H1 (cell line): ENCODE results near the gene HS3ST5. TPM values are rescaled to one million over a fixed set of nuclear protein-coding genes. Genes with fewer than 3 reads are reported as not detected.

ENCODE experiments used
- CTCF ChIA-PET: fragments of 300-600 bp; sonication (Branson Sonifier 250); formaldehyde crosslinking; loops from one replicate; lab custom pipeline; 2021; ENCODE audit not compliant: partially characterized antibody; lab: Charles Lee
- POLR2A ChIA-PET: fragments of 300-600 bp; sonication (Branson Sonifier 250); formaldehyde crosslinking; loops from one replicate; lab custom pipeline; 2021; ENCODE audit warnings: inconsistent platforms; ENCODE audit not compliant: partially characterized antibody; lab: Charles Lee
- DNase-seq, 2 experiments: peaks; one replicate each; pipeline versions ENCODE4 v3.0.0 to v3.0.0-alpha.2; 2010 to 2022; ENCODE audit warnings: low spot score in 2 of 2, low read depth in 1 of 2, mixed read lengths in 1 of 2
- FAIRE-seq: peaks from 2 replicates; lab custom pipeline; 2011; peaks lifted over from hg19 to GRCh38; lab: Jason Lieb, UNC
- H2AFZ ChIP-seq: 2 replicates; pipeline ENCODE4 v1.8.1; 2012; ENCODE audit warnings: low read length, inconsistent platforms
- H2AK5ac ChIP-seq: 2 replicates; pipeline ENCODE4 v1.6.1; 2013; ENCODE audit warnings: low read depth, low read length
- H2BK120ac ChIP-seq: replicated peaks from 2 replicates; pipeline ENCODE3; 2013; ENCODE audit warnings: low read depth, low read length, inconsistent platforms
- H2BK12ac ChIP-seq: 2 replicates; pipeline ENCODE4 v1.6.1; 2013; ENCODE audit warnings: low read depth, low read length
- H2BK15ac ChIP-seq: 2 replicates; pipeline ENCODE4 v1.6.1; 2013; ENCODE audit warnings: low read length
- H2BK20ac ChIP-seq: 2 replicates; pipeline ENCODE4 v1.6.1; 2013; ENCODE audit warnings: low read length
- H2BK5ac ChIP-seq: 2 replicates; pipeline ENCODE4 v1.6.1; 2013; ENCODE audit warnings: low read depth, low read length
- H3K14ac ChIP-seq: 2 replicates; pipeline ENCODE4 v1.6.1; 2013; ENCODE audit warnings: inconsistent platforms; ENCODE audit not compliant: insufficient read length
- H3K18ac ChIP-seq: 2 replicates; pipeline ENCODE4 v1.6.1; 2013; ENCODE audit warnings: low read length; ENCODE audit errors: extremely low read depth
- H3K23ac ChIP-seq: 2 replicates; pipeline ENCODE4 v1.6.1; 2013; ENCODE audit warnings: inconsistent platforms; ENCODE audit not compliant: insufficient read length
- H3K23me2 ChIP-seq: 2 replicates; pipeline ENCODE4 v1.6.1; 2013; ENCODE audit warnings: low read depth, low read length
- H3K27ac ChIP-seq: 2 replicates; pipeline ENCODE4 v1.6.1; 2011; ENCODE audit warnings: low read depth, low read length, inconsistent platforms
- H3K27me3 ChIP-seq, 4 experiments: replicated peaks in 1 of 4; 1 replicate in 1 of 4; 2 replicates in 3 of 4; pipeline versions ENCODE4 v1.6.1 to v1.8.1; 2011 to 2013; ENCODE audit warnings: low read length in 3 of 4, mild to moderate bottlenecking in 3 of 4, inconsistent platforms in 2 of 4, mixed read lengths in 2 of 4, moderate library complexity in 1 of 4; ENCODE audit not compliant: control insufficient read depth in 3 of 4, insufficient read depth in 3 of 4; ENCODE audit errors: extremely low read depth in 1 of 4
- H3K36me3 ChIP-seq, 4 experiments: 2 replicates each; pipeline versions ENCODE4 v1.6.1 to v1.8.1; 2011 to 2013; ENCODE audit warnings: mild to moderate bottlenecking in 4 of 4, low read length in 3 of 4, moderate library complexity in 2 of 4, control low read depth in 1 of 4, inconsistent platforms in 1 of 4; ENCODE audit not compliant: insufficient read depth in 4 of 4, control insufficient read depth in 2 of 4
- H3K4ac ChIP-seq: replicated peaks from 2 replicates; pipeline ENCODE3; 2013; ENCODE audit warnings: low read length, low read depth, mixed read lengths, inconsistent platforms; ENCODE audit not compliant: insufficient read length
- H3K4me1 ChIP-seq, 4 experiments: replicated peaks in 1 of 4; 1 replicate in 1 of 4; 2 replicates in 3 of 4; pipeline versions ENCODE4 v1.6.1 to v1.8.1; 2011 to 2013; ENCODE audit warnings: low read length in 3 of 4, inconsistent platforms in 2 of 4, mixed read lengths in 1 of 4; ENCODE audit not compliant: insufficient read depth in 4 of 4, control insufficient read depth in 3 of 4
- H3K4me2 ChIP-seq, 2 experiments: 2 replicates each; pipeline versions ENCODE4 v1.6.1 to v1.8.1; 2011 to 2013; ENCODE audit warnings: low read depth in 2 of 2, low read length in 2 of 2, control low read depth in 1 of 2, inconsistent platforms in 1 of 2, mild to moderate bottlenecking in 1 of 2; ENCODE audit not compliant: insufficient read depth in 1 of 2
- H3K4me3 ChIP-seq, 4 experiments: fragments of 200-600, 300-600 bp in 1 of 4; sonication (generic), shearing (Covaris generic), sonication (Bioruptor Twin) in 1 of 4; 2 replicates each; pipeline versions ENCODE4 v1.5.1 to v1.8.1; 2011 to 2016; ENCODE audit warnings: low read length in 4 of 4, low read depth in 3 of 4, control low read depth in 2 of 4, inconsistent platforms in 2 of 4, mild to moderate bottlenecking in 2 of 4, mixed read lengths in 1 of 4, moderate library complexity in 1 of 4; ENCODE audit not compliant: insufficient read depth in 2 of 4; ENCODE audit errors: extremely low read depth in 1 of 4
- H3K56ac ChIP-seq: replicated peaks from 2 replicates; pipeline ENCODE3; 2013; ENCODE audit warnings: low read depth, mild to moderate bottlenecking, mixed read lengths, low read length, inconsistent platforms; ENCODE audit not compliant: insufficient read length
- H3K79me1 ChIP-seq: 2 replicates; pipeline ENCODE4 v1.6.1; 2013; ENCODE audit warnings: low read depth, low read length, control low read depth
- H3K79me2 ChIP-seq, 2 experiments: 2 replicates each; pipeline versions ENCODE4 v1.6.1 to v1.8.1; 2012 to 2013; ENCODE audit warnings: low read length in 2 of 2, mild to moderate bottlenecking in 2 of 2, inconsistent platforms in 1 of 2; ENCODE audit not compliant: insufficient read depth in 2 of 2, control insufficient read depth in 1 of 2
- H3K9ac ChIP-seq, 4 experiments: replicated peaks in 1 of 4; 1 replicate in 1 of 4; 2 replicates in 3 of 4; pipeline versions ENCODE4 v1.6.1 to v1.8.1; 2011 to 2013; ENCODE audit warnings: low read depth in 3 of 4, low read length in 3 of 4, control low read depth in 2 of 4, mild to moderate bottlenecking in 2 of 4, moderate library complexity in 2 of 4, inconsistent platforms in 1 of 4; ENCODE audit errors: extremely low read depth in 1 of 4
- H3K9me3 ChIP-seq, 2 experiments: 2 replicates each; pipeline versions ENCODE4 v1.6.1 to v1.8.1; 2012 to 2013; ENCODE audit warnings: mild to moderate bottlenecking in 2 of 2, moderate library complexity in 2 of 2, control low read depth in 1 of 2, inconsistent platforms in 1 of 2, low read depth in 1 of 2, low read length in 1 of 2, mixed read lengths in 1 of 2; ENCODE audit not compliant: insufficient read depth in 2 of 2
- H4K20me1 ChIP-seq, 2 experiments: replicated peaks in 1 of 2; 2 replicates each; pipeline versions ENCODE3 to v1.8.1; 2011 to 2013; ENCODE audit warnings: inconsistent platforms in 2 of 2, low read length in 2 of 2, mild to moderate bottlenecking in 1 of 2; ENCODE audit not compliant: insufficient read depth in 2 of 2, control insufficient read depth in 1 of 2
- H4K5ac ChIP-seq: 2 replicates; pipeline ENCODE4 v1.6.1; 2013; ENCODE audit warnings: low read length, low read depth, mixed read lengths, inconsistent platforms; ENCODE audit not compliant: insufficient read length
- H4K8ac ChIP-seq: 2 replicates; pipeline ENCODE4 v1.8.0; 2013; ENCODE audit warnings: mild to moderate bottlenecking, moderate library complexity, low read length, inconsistent platforms; ENCODE audit not compliant: insufficient read depth; ENCODE audit errors: extremely low read depth
- H4K91ac ChIP-seq: replicated peaks from 2 replicates; pipeline ENCODE3; 2013; ENCODE audit warnings: low read length, mixed read lengths, inconsistent platforms; ENCODE audit not compliant: insufficient read length
- CBX5 ChIP-seq: fragments of 300-800, 300-1000 bp; sonication (generic); IDR thresholded peaks from 2 replicates; pipeline ENCODE4 v1.7.1; 2016; ENCODE audit warnings: antibody characterized with exemption, low read length, low read depth
- EP300 ChIP-seq, 2 experiments: IDR thresholded peaks; 1 replicate in 1 of 2; 2 replicates in 1 of 2; pipeline ENCODE4 v1.6.1; 2011 to 2012; ENCODE audit warnings: low read depth in 2 of 2, low read length in 2 of 2, mild to moderate bottlenecking in 2 of 2, borderline replicate concordance in 1 of 2, inconsistent platforms in 1 of 2, moderate library complexity in 1 of 2
- POLR2A ChIP-seq, 2 experiments: IDR thresholded peaks; 1 replicate in 1 of 2; 2 replicates in 1 of 2; pipeline ENCODE4 v1.6.1; 2011; ENCODE audit warnings: low read depth in 2 of 2, low read length in 2 of 2, mild to moderate bottlenecking in 2 of 2; ENCODE audit errors: control extremely low read depth in 1 of 2
- SIX5 ChIP-seq: IDR thresholded peaks from 2 replicates; pipeline ENCODE4 v1.6.1; 2011; ENCODE audit warnings: mild to moderate bottlenecking, low read depth, low read length
- SP1 ChIP-seq: IDR thresholded peaks from 2 replicates; pipeline ENCODE4 v1.6.1; 2011; ENCODE audit warnings: low read depth, low read length
- TBP ChIP-seq: IDR thresholded peaks from 2 replicates; pipeline ENCODE4 v1.6.1; 2011; ENCODE audit warnings: low read depth, low read length, improper control_type of control experiment
- YY1 ChIP-seq: IDR thresholded peaks from 2 replicates; pipeline ENCODE4 v1.6.1; 2011; ENCODE audit warnings: low read depth, mild to moderate bottlenecking, low read length
- WGBS, 2 experiments: shearing (Covaris generic) in 1 of 2; methylation state at CpG; one replicate each; pipeline versions ENCODE4 v1.1.6 to v1.1.7; 2013 to 2015; ENCODE audit warnings: low lambda C conversion rate in 2 of 2, mixed read lengths in 2 of 2, inconsistent platforms in 1 of 2, low coverage in 1 of 2, missing lambda C conversion rate in 1 of 2; ENCODE audit not compliant: insufficient replicate concordance in 2 of 2, insufficient coverage in 1 of 2, insufficient read length in 1 of 2; ENCODE audit errors: extremely low coverage in 1 of 2, missing lambda C conversion rate in 1 of 2; 5-methylcytosine and 5-hydroxymethylcytosine counted together
- polyA plus RNA-seq, 7 experiments: library from polyadenylated mRNA; depleted of rRNA in 3 of 7; stranded (reverse) in 5 of 7; unstranded in 2 of 7; fragments of >200 nt in 5 of 7; fragments of 200-250 nt in 2 of 7; gene quantifications; 1 replicate in 5 of 7; 2 replicates in 1 of 7; 4 replicates in 1 of 7; pipeline versions ENCODE4 v1.2.1 to v1.2.3, GENCODE V29; 2011 to 2013; ENCODE audit warnings: missing spikeins in 2 of 7, mixed read lengths in 2 of 7
- total RNA-seq: library from RNA; stranded (reverse); fragmentation: NEBNext Ultra II Directional; extraction: Animal tissue kit (Norgen Biotek cat#: 25700); gene quantifications from 2 replicates; pipeline ENCODE4 v1.2.1, GENCODE V29; 2021
- TF ChIP-seq, protein P1 (sequence below): IDR thresholded peaks from 2 replicates; pipeline ENCODE4 v1.6.1; 2011; ENCODE audit warnings: low read length, improper control_type of control experiment

Gene HS3ST5
- total and polyA plus RNA-seq, 2 of the 8 experiments (the other 6 are each of a cell fraction or from before 2014, with no cell fraction given), result 1.2 to 9.9 TPM

DNA sequence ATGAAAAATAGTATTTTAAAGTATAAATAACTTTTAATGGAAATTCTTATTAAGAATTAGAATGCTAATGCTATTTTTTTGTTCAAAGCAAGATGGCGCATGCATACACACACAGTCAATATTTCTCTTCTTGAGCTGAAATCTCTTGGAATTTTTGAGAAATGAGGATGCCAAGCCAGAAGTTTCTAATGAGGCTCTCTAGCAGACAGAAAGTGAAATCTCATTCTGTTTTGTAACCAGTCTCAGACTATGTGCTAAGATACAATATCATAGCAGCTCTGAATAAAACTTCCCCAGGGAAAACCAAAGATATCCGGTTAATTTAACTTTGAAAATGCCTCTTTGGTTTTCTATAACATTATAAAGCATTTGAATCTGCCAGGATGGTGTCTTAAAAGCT, 274.7 kb downstream of the HS3ST5 start:
- Histone ChIP-seq H2BK120ac (no peak overlapping the region), H3K79me1 (no peaks in the 10 kb centered on the region), H3K18ac (no peak overlapping the region), H3K56ac (no peak overlapping the region), H3K23ac (no peak overlapping the region), H3K4ac (no peak overlapping the region), H4K20me1 (no peaks in the 10 kb centered on the region), H3K36me3 (no peaks in the 10 kb centered on the region), H4K91ac (no peak overlapping the region), H3K23me2 (no peaks in the 10 kb centered on the region), H2AFZ (no peak overlapping the region), H2BK15ac (no peak overlapping the region), H2BK5ac (no peak overlapping the region), H2BK12ac (no peak overlapping the region), H3K27me3 (no peaks in the 10 kb centered on the region), H3K9me3 (no peaks in the 10 kb centered on the region), H3K4me3 (no peak overlapping the region), H3K4me1 (no peaks in the 10 kb centered on the region), H3K14ac (no peak overlapping the region), H4K8ac (no peak overlapping the region), H3K4me2 (no peak overlapping the region), H2AK5ac (no peak overlapping the region), H3K79me2 (no peaks in the 10 kb centered on the region), H3K9ac (no peak overlapping the region), H2BK20ac (no peak overlapping the region), H3K27ac (no peak overlapping the region), H4K5ac (no peak overlapping the region)
- FAIRE-seq (no peak), DNase-seq (no peak)
- ChIA-PET POLR2A (no interaction called here), CTCF (interaction anchor here (0.7 to 1.4 kb wide), 4 partner anchors 8 to 40 kb away, joined by 3 to 5 read pairs (median 4); no protein-coding TSS in a partner anchor)
- 82% methylated on average over 2 of the region's 2 CpGs; no CpG with 5 or more reads in 1 of the 2 experiments for WGBS, 2 experiments
- TF ChIP-seq SP1 (no peak), CBX5 (no peak), SIX5 (no peak), POLR2A (IDR thresholded peaks at IDR 0.05; ENCODE audit: control extremely low read depth in 1 of 2, low read depth in 2 of 2, low read length in 2 of 2) (no peak), EP300 (IDR thresholded peaks at IDR 0.05; ENCODE audit: borderline replicate concordance in 1 of 2, low read depth in 2 of 2, low read length in 2 of 2) (no peak), YY1 (no peak), TBP (no peak)
- TF ChIP-seq, protein P1, sequence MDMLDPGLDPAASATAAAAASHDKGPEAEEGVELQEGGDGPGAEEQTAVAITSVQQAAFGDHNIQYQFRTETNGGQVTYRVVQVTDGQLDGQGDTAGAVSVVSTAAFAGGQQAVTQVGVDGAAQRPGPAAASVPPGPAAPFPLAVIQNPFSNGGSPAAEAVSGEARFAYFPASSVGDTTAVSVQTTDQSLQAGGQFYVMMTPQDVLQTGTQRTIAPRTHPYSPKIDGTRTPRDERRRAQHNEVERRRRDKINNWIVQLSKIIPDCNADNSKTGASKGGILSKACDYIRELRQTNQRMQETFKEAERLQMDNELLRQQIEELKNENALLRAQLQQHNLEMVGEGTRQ, result no peak
